A673 (cell line): ENCODE data around the gene MICAL3. TPM values are rescaled to one million over a fixed set of nuclear protein-coding genes. Genes with fewer than 3 reads are reported as not detected.

Experiments used
- BruUV-seq: library from RNA; stranded (reverse); fragments of 400-500 nt; replicated peaks from 2 replicates; lab custom pipeline; 2021; lab: Mats Ljungman, UMichigan
- CTCF ChIA-PET: fragments of 300-600 bp; sonication (Branson Sonifier 250); formaldehyde crosslinking; loops from one replicate; lab custom pipeline; 2022; ENCODE audit warnings: antibody characterized with exemption; lab: Charles Lee
- POLR2A ChIA-PET: fragments of 300-600 bp; sonication (Branson Sonifier 250); formaldehyde crosslinking; loops from one replicate; lab custom pipeline; 2022; ENCODE audit warnings: antibody characterized with exemption; ENCODE audit not compliant: low non-redundant PET; lab: Charles Lee
- DNase-seq: peaks from one replicate; pipeline ENCODE4 v3.0.0-alpha.2; 2015; ENCODE audit warnings: low spot score
- H3K27ac ChIP-seq: fragments of 200-600 bp; sonication (generic); 2 replicates; pipeline ENCODE4 v1.5.1; 2016; ENCODE audit warnings: mixed run types, low read depth, mild to moderate bottlenecking, mixed read lengths, antibody characterized with exemption, low read length; ENCODE audit not compliant: poor library complexity, severe bottlenecking
- H3K27me3 ChIP-seq: fragments of 200-600 bp; sonication (generic); replicated peaks from 2 replicates; pipeline ENCODE4 v1.6.1; 2017; ENCODE audit warnings: mixed run types, low read depth, mild to moderate bottlenecking, mixed read lengths, antibody characterized with exemption, low read length; ENCODE audit not compliant: insufficient read depth, poor library complexity
- H3K36me3 ChIP-seq: fragments of 200-600 bp; sonication (generic); 2 replicates; pipeline ENCODE4 v1.6.1; 2016; ENCODE audit warnings: mixed run types, mild to moderate bottlenecking, mixed read lengths, antibody characterized with exemption, low read length; ENCODE audit not compliant: insufficient read depth, poor library complexity, severe bottlenecking
- H3K4me1 ChIP-seq: fragments of 200-600 bp; sonication (generic); 2 replicates; pipeline ENCODE4 v1.6.1; 2017; ENCODE audit warnings: mixed run types, mild to moderate bottlenecking, mixed read lengths, antibody characterized with exemption, low read length; ENCODE audit not compliant: insufficient read depth, poor library complexity, severe bottlenecking
- H3K4me3 ChIP-seq: fragments of 200-600 bp; sonication (generic); 2 replicates; pipeline ENCODE4 v1.5.1; 2016; ENCODE audit warnings: low read depth, mixed run types, mild to moderate bottlenecking, mixed read lengths, low read length; ENCODE audit not compliant: poor library complexity, severe bottlenecking
- H3K9me3 ChIP-seq: fragments of 200-600 bp; sonication (generic); 2 replicates; pipeline ENCODE4 v1.6.1; 2016; ENCODE audit warnings: mixed run types, low read depth, mild to moderate bottlenecking, mixed read lengths, antibody characterized with exemption, low read length; ENCODE audit not compliant: poor library complexity, severe bottlenecking
- CTCF ChIP-seq: fragments of 300-800, 200-600 bp; sonication (generic); conservative IDR thresholded peaks from 2 replicates; pipeline ENCODE4 v1.5.1; 2017; ENCODE audit warnings: low read depth, mild to moderate bottlenecking, antibody characterized with exemption, low read length, moderate library complexity, mixed read lengths
- EZH2 ChIP-seq: fragments of 200-600 bp; sonication (generic); IDR thresholded peaks from 2 replicates; pipeline ENCODE4 v1.6.1; 2017; ENCODE audit warnings: borderline replicate concordance, low read depth, mild to moderate bottlenecking, mixed read lengths, antibody characterized with exemption, low read length; ENCODE audit not compliant: poor library complexity, severe bottlenecking
- intact Hi-C: fragments of 100-400 bp; cut with micrococcal nuclease; formaldehyde crosslinking; loops from one replicate; pipeline ENCODE4 v1.10.0; 2022; ENCODE audit not compliant: unreplicated experiment
- total RNA-seq: library from RNA; stranded (reverse); gene quantifications from 2 replicates; pipeline ENCODE4 v1.2.3, GENCODE V29; 2021

MICAL3 gene
- total RNA-seq, 1 experiment from 2014 or later, result 63.6 TPM

GRCh38 chr22:17884893-17885292 is 139.5 kb downstream of the MICAL3 start:
- intact Hi-C loops, result no loop called here
- Histone ChIP-seq H3K27me3 (no peaks in the 10 kb centered on the region), H3K4me3 (no peak overlapping the region), H3K4me1 (no peaks in the 10 kb centered on the region), H3K9me3 (no peaks in the 10 kb centered on the region), H3K36me3 (peaks cover 18% of the 10 kb centered on the region), H3K27ac (no peak overlapping the region)
- ChIA-PET CTCF (no interaction called here), POLR2A (no interaction called here)
- BruUV-seq, result no TSS peak
- DNase-seq, result no peak
- TF ChIP-seq CTCF (no peak), EZH2 (no peak)

GRCh38 chr22:17884084-17884483 is 140.3 kb downstream of the MICAL3 start:
- H3K36me3 ChIP-seq, result peaks cover 18% of the 10 kb centered on the region
- no peaks in the 10 kb centered on the region for H3K9me3 ChIP-seq
- no peak overlapping the region for H3K27ac ChIP-seq
- no TSS peak for BruUV-seq
- TF ChIP-seq CTCF (no peak), EZH2 (no peak)
- no peaks in the 10 kb centered on the region for H3K4me1 ChIP-seq
- DNase-seq, result no peak
- ChIA-PET POLR2A (no interaction called here), CTCF (no interaction called here)
- no peaks in the 10 kb centered on the region for H3K27me3 ChIP-seq
- no peak overlapping the region for H3K4me3 ChIP-seq
- intact Hi-C loops, result no loop called here

GRCh38 chr22:17883356-17883755 is 141.0 kb downstream of the MICAL3 start:
- Histone ChIP-seq H3K27me3 (no peaks in the 10 kb centered on the region), H3K36me3 (peaks cover 18% of the 10 kb centered on the region), H3K4me3 (no peak overlapping the region), H3K27ac (no peak overlapping the region), H3K4me1 (no peaks in the 10 kb centered on the region), H3K9me3 (no peaks in the 10 kb centered on the region)
- no peak for DNase-seq
- ChIA-PET POLR2A (no interaction called here), CTCF (no interaction called here)
- no TSS peak for BruUV-seq
- TF ChIP-seq CTCF (no peak), EZH2 (no peak)
- intact Hi-C loops, result no loop called here
